HepG2 (cell line): ENCODE measurements around the gene HSP90AB1. TPM values are rescaled to one million over a fixed set of nuclear protein-coding genes. Genes with fewer than 3 reads are reported as not detected.

Experiments
- JUND ChIP-seq: sonication (generic); formaldehyde crosslinking; IDR thresholded peaks from 2 replicates; pipeline ENCODE4 v1.8.0; 2022; ENCODE audit warnings: mild to moderate bottlenecking, missing genetic modification reagents
- NRL ChIP-seq: sonication (generic); formaldehyde crosslinking; IDR thresholded peaks from 2 replicates; pipeline ENCODE4 v1.5.0; 2020; ENCODE audit warnings: missing genetic modification reagents, mild to moderate bottlenecking, moderate library complexity, borderline replicate concordance
- PAF1 ChIP-seq: IDR thresholded peaks from 2 replicates; pipeline ENCODE4 v1.6.1; 2016; ENCODE audit warnings: missing genetic modification reagents, missing compliant biosample characterization
- PAWR ChIP-seq: sonication (generic); formaldehyde crosslinking; IDR thresholded peaks from 2 replicates; pipeline ENCODE4 v1.4.0; 2020; ENCODE audit warnings: missing genetic modification reagents, mild to moderate bottlenecking, borderline replicate concordance
- POLR2AphosphoS2 ChIP-seq: IDR thresholded peaks from 2 replicates; pipeline ENCODE4 v1.6.1; 2011; ENCODE audit warnings: low read depth, low read length, improper control_type of control experiment
- RFXANK ChIP-seq: IDR thresholded peaks from 2 replicates; pipeline ENCODE4 v1.6.1; 2016
- TEAD2 ChIP-seq: sonication (generic); formaldehyde crosslinking; IDR thresholded peaks from 2 replicates; pipeline ENCODE4 v1.9.0; 2021; ENCODE audit warnings: missing genetic modification reagents
- THAP11 ChIP-seq: IDR thresholded peaks from 2 replicates; pipeline ENCODE4 v1.6.1; 2016; ENCODE audit warnings: missing biosample characterization, missing genetic modification reagents
- ZMYM2 ChIP-seq: sonication (generic); formaldehyde crosslinking; IDR thresholded peaks from 2 replicates; pipeline ENCODE4 v1.8.0; 2022; ENCODE audit warnings: mild to moderate bottlenecking, missing genetic modification reagents
- ZMYM3 ChIP-seq: sonication (generic); formaldehyde crosslinking; IDR thresholded peaks from 2 replicates; pipeline ENCODE4 v1.5.1; 2020; ENCODE audit warnings: mild to moderate bottlenecking, missing genetic modification reagents
- ZNF256 ChIP-seq: sonication (generic); formaldehyde crosslinking; conservative IDR thresholded peaks from 2 replicates; pipeline ENCODE4 v1.4.0; 2020; ENCODE audit warnings: missing genetic modification reagents
- ZNF274 ChIP-seq: sonication (generic); formaldehyde crosslinking; IDR thresholded peaks from 2 replicates; pipeline ENCODE4 v1.5.1; 2020; ENCODE audit warnings: mild to moderate bottlenecking, missing genetic modification reagents
- ZNF431 ChIP-seq: sonication (generic); formaldehyde crosslinking; IDR thresholded peaks from 2 replicates; pipeline ENCODE4 v1.9.0; 2022; ENCODE audit warnings: missing genetic modification reagents, low read depth, mild to moderate bottlenecking, borderline replicate concordance
- ZNF615 ChIP-seq: sonication (generic); formaldehyde crosslinking; IDR thresholded peaks from 2 replicates; pipeline ENCODE4 v1.5.0; 2020; ENCODE audit warnings: mild to moderate bottlenecking, missing genetic modification reagents, borderline replicate concordance
- ZNF816 ChIP-seq: sonication (generic); formaldehyde crosslinking; IDR thresholded peaks from 2 replicates; pipeline ENCODE4 v1.8.0; 2022; ENCODE audit warnings: missing genetic modification reagents, mild to moderate bottlenecking, borderline replicate concordance
- polyA plus RNA-seq, 8 experiments: library from polyadenylated mRNA; depleted of rRNA in 3 of 8; stranded (reverse) in 7 of 8; unstranded in 1 of 8; fragments of >200 nt; fragmentation: Illumina TruSeq in 4 of 8; extraction: Trizol in 4 of 8; gene quantifications; 2 replicates each; pipeline versions ENCODE4 v1.2.1 to v1.2.3, GENCODE V29; 2011 to 2016; ENCODE audit warnings: low read depth in 4 of 8, missing spikeins in 1 of 8, mixed read lengths in 1 of 8; ENCODE audit not compliant: insufficient read depth in 1 of 8
- total RNA-seq, 5 experiments: library from RNA; depleted of rRNA; stranded (reverse); fragments of >200 nt; fragmentation: Illumina TruSeq; extraction: Trizol; gene quantifications; 2 replicates each; pipeline ENCODE4 v1.2.3, GENCODE V29; 2016; ENCODE audit warnings: low read depth in 1 of 5
- TF ChIP-seq, protein P1 (sequence below): sonication (generic); formaldehyde crosslinking; conservative IDR thresholded peaks from 2 replicates; pipeline ENCODE4 v1.8.1; 2023; ENCODE audit warnings: missing genetic modification reagents
- TF ChIP-seq, protein P2 (sequence below): sonication (generic); formaldehyde crosslinking; IDR thresholded peaks from 2 replicates; pipeline ENCODE4 v1.4.0; 2020; ENCODE audit warnings: mild to moderate bottlenecking, low read depth, missing genetic modification reagents
- TF ChIP-seq, protein P3 (sequence below): sonication (generic); formaldehyde crosslinking; IDR thresholded peaks from 2 replicates; pipeline ENCODE4 v1.5.0; 2020; ENCODE audit warnings: missing genetic modification reagents, mild to moderate bottlenecking, borderline replicate concordance
- TF ChIP-seq, protein P4 (sequence below): sonication (generic); formaldehyde crosslinking; IDR thresholded peaks from 2 replicates; pipeline ENCODE4 v1.4.0; 2020; ENCODE audit warnings: missing genetic modification reagents, mild to moderate bottlenecking, borderline replicate concordance
- TF ChIP-seq, protein P5 (sequence below): sonication (generic); formaldehyde crosslinking; IDR thresholded peaks from 2 replicates; pipeline ENCODE4 v1.4.0; 2020; ENCODE audit warnings: missing genetic modification reagents

Gene HSP90AB1
- total and polyA plus RNA-seq, 2 of the 13 experiments (the other 11 are each of a cell fraction or from before 2014, with no cell fraction given), result 1,325 to 1,472 TPM

DNA sequence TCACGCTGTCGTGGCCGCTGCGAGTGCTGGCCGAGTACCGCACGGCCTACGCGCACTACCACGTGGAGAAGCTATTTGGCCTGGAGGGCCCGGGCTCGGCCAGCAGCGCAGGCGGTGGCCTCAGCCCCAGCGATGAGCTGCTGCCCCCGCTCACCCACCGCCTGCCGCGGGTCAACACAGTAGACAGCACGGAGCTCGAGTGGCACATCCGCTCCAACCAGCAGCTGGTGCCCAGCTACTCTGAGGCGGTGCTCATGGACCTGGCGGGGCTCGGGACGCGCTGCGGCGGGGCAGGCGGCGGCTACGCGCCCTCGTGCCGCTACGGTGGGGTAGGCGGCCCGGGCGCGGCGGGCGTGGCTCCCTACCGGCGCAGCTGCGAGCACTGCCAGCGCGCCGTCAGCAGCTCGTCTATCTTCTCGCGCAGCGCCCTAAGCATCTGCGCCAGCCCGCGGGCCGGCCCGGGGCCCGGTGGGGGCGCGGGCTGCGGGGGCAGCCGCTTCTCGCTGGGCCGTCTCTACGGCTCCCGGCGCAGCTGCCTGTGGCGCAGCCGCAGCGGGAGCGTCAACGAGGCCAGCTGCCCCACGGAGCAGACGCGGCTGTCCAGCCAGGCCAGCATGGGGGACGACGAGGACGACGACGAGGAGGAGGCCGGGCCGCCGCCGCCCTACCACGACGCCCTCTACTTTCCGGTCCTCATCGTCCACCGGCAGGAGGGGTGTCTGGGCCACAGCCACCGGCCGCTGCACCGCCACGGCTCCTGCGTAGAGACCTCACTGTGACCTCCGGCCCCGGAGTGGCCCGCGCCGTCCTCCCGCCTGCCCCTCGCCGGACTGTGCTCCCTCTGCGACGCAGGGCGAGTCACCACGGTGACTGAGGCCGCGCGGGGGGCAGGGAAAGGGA, 29.1 kb downstream of the HSP90AB1 start (continued):
- TF ChIP-seq, protein P1, sequence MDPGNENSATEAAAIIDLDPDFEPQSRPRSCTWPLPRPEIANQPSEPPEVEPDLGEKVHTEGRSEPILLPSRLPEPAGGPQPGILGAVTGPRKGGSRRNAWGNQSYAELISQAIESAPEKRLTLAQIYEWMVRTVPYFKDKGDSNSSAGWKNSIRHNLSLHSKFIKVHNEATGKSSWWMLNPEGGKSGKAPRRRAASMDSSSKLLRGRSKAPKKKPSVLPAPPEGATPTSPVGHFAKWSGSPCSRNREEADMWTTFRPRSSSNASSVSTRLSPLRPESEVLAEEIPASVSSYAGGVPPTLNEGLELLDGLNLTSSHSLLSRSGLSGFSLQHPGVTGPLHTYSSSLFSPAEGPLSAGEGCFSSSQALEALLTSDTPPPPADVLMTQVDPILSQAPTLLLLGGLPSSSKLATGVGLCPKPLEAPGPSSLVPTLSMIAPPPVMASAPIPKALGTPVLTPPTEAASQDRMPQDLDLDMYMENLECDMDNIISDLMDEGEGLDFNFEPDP (CRISPR knock-in tag), result no peak
- no peak for TF ChIP-seq ZMYM3 (CRISPR knock-in tag)
- TF ChIP-seq THAP11 (CRISPR knock-in tag), result no peak
- TF ChIP-seq, protein P2, sequence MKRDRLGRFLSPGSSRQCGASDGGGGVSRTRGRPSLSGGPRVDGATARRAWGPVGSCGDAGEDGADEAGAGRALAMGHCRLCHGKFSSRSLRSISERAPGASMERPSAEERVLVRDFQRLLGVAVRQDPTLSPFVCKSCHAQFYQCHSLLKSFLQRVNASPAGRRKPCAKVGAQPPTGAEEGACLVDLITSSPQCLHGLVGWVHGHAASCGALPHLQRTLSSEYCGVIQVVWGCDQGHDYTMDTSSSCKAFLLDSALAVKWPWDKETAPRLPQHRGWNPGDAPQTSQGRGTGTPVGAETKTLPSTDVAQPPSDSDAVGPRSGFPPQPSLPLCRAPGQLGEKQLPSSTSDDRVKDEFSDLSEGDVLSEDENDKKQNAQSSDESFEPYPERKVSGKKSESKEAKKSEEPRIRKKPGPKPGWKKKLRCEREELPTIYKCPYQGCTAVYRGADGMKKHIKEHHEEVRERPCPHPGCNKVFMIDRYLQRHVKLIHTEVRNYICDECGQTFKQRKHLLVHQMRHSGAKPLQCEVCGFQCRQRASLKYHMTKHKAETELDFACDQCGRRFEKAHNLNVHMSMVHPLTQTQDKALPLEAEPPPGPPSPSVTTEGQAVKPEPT (CRISPR knock-in tag), result peak; percentile 1; the same call in 1 of the 2 replicates
- no peak for TF ChIP-seq ZNF256 (CRISPR knock-in tag)
- no peak for TF ChIP-seq ZMYM2
- TF ChIP-seq ZNF816 (CRISPR knock-in tag), result no peak
- TF ChIP-seq PAWR, result no peak
- no peak for TF ChIP-seq ZNF431 (CRISPR knock-in tag)
- no peak for TF ChIP-seq ZNF615
- TF ChIP-seq NRL (CRISPR knock-in tag), result no peak
- no peak for TF ChIP-seq JUND (CRISPR knock-in tag)
- no peak for TF ChIP-seq PAF1 (CRISPR knock-in tag)
- TF ChIP-seq, protein P3, sequence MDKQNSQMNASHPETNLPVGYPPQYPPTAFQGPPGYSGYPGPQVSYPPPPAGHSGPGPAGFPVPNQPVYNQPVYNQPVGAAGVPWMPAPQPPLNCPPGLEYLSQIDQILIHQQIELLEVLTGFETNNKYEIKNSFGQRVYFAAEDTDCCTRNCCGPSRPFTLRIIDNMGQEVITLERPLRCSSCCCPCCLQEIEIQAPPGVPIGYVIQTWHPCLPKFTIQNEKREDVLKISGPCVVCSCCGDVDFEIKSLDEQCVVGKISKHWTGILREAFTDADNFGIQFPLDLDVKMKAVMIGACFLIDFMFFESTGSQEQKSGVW, result no peak
- TF ChIP-seq, protein P4, sequence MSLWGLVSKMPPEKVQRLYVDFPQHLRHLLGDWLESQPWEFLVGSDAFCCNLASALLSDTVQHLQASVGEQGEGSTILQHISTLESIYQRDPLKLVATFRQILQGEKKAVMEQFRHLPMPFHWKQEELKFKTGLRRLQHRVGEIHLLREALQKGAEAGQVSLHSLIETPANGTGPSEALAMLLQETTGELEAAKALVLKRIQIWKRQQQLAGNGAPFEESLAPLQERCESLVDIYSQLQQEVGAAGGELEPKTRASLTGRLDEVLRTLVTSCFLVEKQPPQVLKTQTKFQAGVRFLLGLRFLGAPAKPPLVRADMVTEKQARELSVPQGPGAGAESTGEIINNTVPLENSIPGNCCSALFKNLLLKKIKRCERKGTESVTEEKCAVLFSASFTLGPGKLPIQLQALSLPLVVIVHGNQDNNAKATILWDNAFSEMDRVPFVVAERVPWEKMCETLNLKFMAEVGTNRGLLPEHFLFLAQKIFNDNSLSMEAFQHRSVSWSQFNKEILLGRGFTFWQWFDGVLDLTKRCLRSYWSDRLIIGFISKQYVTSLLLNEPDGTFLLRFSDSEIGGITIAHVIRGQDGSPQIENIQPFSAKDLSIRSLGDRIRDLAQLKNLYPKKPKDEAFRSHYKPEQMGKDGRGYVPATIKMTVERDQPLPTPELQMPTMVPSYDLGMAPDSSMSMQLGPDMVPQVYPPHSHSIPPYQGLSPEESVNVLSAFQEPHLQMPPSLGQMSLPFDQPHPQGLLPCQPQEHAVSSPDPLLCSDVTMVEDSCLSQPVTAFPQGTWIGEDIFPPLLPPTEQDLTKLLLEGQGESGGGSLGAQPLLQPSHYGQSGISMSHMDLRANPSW (CRISPR knock-in tag), result no peak
- TF ChIP-seq POLR2AphosphoS2, result no peak
- no peak for TF ChIP-seq TEAD2
- no peak for TF ChIP-seq RFXANK
- TF ChIP-seq, protein P5, sequence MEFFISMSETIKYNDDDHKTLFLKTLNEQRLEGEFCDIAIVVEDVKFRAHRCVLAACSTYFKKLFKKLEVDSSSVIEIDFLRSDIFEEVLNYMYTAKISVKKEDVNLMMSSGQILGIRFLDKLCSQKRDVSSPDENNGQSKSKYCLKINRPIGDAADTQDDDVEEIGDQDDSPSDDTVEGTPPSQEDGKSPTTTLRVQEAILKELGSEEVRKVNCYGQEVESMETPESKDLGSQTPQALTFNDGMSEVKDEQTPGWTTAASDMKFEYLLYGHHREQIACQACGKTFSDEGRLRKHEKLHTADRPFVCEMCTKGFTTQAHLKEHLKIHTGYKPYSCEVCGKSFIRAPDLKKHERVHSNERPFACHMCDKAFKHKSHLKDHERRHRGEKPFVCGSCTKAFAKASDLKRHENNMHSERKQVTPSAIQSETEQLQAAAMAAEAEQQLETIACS (CRISPR knock-in tag), result no peak
- TF ChIP-seq ZNF274 (CRISPR knock-in tag), result no peak
